ENCODE results near the gene CNN2. TPM values are rescaled to one million over a fixed set of nuclear protein-coding genes. Genes with fewer than 3 reads are reported as not detected.

Gene CNN2
- total and polyA plus RNA-seq, 8 donors: 20.4 to 73.8 (median 53.5) TPM

DNA sequence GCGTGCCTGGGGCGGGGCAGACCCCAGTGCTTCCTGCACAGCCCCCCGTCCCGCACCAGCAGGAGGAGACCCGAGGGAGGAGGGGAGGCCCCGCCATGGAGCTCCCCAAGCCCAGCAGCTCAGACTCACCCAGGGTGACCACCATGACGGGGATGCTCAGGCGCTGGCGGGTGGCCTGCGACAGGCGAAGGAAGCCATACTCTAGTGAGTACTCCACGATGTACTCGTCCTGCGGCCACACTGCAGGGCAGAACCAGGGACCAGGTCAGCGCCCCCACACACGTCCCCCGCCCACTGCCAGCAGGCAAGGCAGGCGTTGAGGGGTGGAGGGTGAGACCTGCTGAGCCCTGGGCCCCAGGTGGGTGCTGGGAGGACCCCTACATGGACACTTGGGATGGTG, 14.1 kb upstream of the CNN2 start:
- peaks cover 13 to 14% (median 14%) of the 10 kb centered on the region in 3 donors for H3K4me1 ChIP-seq
- ATAC-seq: no peak
- 94 to 99% methylated on average over 14 to 18 of the region's 18 CpGs for WGBS, 2 donors
- DNase-seq: peak in 2 of 6 donors; percentile 38 to 80
- no peak for FAIRE-seq
- TF ChIP-seq, protein P1, sequence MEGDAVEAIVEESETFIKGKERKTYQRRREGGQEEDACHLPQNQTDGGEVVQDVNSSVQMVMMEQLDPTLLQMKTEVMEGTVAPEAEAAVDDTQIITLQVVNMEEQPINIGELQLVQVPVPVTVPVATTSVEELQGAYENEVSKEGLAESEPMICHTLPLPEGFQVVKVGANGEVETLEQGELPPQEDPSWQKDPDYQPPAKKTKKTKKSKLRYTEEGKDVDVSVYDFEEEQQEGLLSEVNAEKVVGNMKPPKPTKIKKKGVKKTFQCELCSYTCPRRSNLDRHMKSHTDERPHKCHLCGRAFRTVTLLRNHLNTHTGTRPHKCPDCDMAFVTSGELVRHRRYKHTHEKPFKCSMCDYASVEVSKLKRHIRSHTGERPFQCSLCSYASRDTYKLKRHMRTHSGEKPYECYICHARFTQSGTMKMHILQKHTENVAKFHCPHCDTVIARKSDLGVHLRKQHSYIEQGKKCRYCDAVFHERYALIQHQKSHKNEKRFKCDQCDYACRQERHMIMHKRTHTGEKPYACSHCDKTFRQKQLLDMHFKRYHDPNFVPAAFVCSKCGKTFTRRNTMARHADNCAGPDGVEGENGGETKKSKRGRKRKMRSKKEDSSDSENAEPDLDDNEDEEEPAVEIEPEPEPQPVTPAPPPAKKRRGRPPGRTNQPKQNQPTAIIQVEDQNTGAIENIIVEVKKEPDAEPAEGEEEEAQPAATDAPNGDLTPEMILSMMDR (IDR thresholded peaks at IDR 0.05): no peak
- intact Hi-C loops (cut with DNase I): no loop called here
- no peaks in the 10 kb centered on the region for H3K27me3 ChIP-seq
- H3K9me3 ChIP-seq: no peaks in the 10 kb centered on the region
- H3K27ac ChIP-seq: no peak overlapping the region
- H3K36me3 ChIP-seq: peaks cover 0 to 49% (median 21%) of the 10 kb centered on the region in 3 donors
- no peak overlapping the region for H3K4me3 ChIP-seq

DNA sequence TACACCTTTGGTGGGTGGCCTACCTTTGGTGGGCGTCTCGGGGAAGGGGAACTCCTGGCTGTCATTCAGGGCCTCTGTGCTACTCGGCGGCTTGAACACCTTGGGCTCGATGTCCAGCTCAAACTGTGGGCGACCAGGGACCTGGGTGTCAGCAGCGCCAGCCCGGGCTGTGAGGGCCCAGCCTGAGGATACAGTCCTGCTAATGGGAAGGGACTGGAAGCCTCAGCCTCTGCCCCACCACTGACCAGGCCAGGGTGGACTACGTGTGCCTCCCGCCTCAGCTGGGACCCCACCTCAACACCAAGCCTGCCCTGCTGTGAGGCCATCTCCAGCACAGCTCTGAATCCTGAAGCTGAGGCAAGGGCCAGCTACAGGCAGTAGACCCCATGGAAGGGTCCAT, 13.2 kb upstream of the CNN2 start:
- ATAC-seq (no peak), DNase-seq (peak in 2 of 6 donors; percentile 29 to 74), FAIRE-seq (no peak)
- no peak overlapping the region for H3K27ac ChIP-seq
- intact Hi-C loops (cut with DNase I): no loop called here
- TF ChIP-seq, protein P1 (IDR thresholded peaks at IDR 0.05): no peak
- WGBS, 2 donors: 91 to 93% methylated on average over 10 of the region's 10 CpGs
- H3K4me1 ChIP-seq: peaks cover 22 to 23% (median 23%) of the 10 kb centered on the region in 3 donors
- no peak overlapping the region for H3K4me3 ChIP-seq
- H3K9me3 ChIP-seq: no peaks in the 10 kb centered on the region
- H3K36me3 ChIP-seq: peaks cover 0 to 49% (median 21%) of the 10 kb centered on the region in 3 donors
- no peaks in the 10 kb centered on the region for H3K27me3 ChIP-seq

DNA sequence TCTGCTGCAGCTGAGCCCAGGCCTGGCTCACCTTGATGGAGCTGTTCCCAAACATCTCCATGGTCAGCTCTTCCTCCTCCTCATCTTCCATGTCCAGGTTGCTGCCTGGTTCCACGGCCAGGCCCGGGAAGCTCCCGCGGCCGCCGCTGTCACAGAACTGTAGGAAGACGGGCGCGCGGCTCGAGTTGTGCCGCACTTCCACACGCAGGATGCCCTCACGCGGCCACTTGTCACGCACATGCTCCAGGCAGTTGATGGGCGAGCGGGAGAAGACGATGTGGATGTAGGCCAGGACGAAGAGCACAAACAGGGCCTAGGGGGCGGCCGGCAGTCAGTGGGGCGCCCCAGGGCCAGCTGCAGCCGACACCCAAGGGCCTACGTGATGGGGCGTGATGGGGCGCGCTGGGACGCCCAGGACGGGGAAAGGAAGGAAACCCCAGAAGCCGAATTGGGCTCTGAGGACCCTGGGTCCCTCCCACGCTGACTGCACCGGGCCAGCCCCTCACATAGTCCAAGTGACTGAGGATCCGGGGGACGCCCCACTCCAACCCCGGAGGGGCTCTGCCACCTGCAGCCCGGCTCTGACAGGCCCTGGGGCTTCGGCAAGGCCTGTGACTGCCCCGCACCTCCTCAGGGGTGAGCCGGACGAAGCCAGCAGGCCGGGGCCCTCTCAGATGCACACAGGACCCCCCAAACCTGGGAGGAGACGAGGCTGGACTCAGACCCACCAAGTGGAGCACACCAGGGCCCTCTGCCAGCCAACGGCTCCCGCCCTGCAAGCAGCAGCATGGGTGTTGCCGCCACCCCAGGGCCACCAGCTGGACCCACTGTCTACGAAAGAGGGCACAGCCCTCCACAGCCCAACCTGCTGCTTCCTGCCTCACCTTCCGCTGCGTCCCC, 12.0 kb upstream of the CNN2 start:
- FAIRE-seq (no peak), ATAC-seq (no peak), DNase-seq (peak in 2 of 6 donors; percentile 61 to 74)
- H3K36me3 ChIP-seq: peaks cover 0 to 47% (median 21%) of the 10 kb centered on the region in 3 donors
- H3K9me3 ChIP-seq: no peaks in the 10 kb centered on the region
- no peaks in the 10 kb centered on the region for H3K27me3 ChIP-seq
- no peak overlapping the region for H3K27ac ChIP-seq
- no peak overlapping the region for H3K4me3 ChIP-seq
- H3K4me1 ChIP-seq: peaks cover 26 to 35% (median 31%) of the 10 kb centered on the region in 3 donors
- WGBS, 2 donors: 93 to 97% methylated on average over 43 to 49 of the region's 49 CpGs
- TF ChIP-seq, protein P1 (IDR thresholded peaks at IDR 0.05): no peak
- intact Hi-C loops (cut with DNase I): no loop called here

DNA sequence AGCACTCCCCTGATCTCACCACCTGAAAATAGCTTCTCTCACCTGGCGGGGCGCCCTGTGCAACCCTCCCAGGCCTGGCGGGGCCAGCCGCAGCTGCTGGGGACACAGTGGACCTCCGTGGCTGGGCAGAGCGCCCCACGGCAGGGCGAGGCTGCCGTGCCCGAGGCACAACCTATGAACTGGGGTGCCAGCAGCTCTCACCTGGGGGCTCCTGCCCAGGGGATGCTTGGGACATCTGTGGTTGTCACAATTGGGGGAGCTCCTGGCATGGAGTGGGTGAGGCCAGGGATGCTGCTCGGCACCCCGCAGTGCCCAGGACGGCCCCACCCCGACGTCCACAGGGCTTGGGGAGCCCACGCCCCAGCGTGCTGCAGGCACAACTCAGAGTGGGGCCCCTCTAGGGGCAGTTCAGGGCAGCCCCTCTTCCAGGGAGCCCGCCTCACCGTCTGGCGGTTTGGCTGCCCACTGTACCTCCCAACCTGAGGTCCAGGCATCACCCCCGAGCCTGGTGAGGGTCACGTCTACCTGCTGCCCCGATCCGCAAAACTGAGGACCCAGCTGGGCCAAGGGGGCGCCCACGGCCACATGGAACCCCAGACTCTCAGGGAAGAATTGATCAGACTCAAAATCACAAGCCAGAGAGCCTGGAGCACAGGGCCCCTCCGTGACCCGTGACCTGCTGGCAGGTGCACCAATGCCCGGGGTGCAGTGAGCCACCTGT, 11.2 kb upstream of the CNN2 start:
- TF ChIP-seq, protein P1 (IDR thresholded peaks at IDR 0.05): no peak
- intact Hi-C loops (cut with DNase I): no loop called here

More for the DNA sequence above, 11.2 kb upstream of the CNN2 start:
- H3K27ac ChIP-seq: no peak overlapping the region
- H3K36me3 ChIP-seq: peaks cover 0 to 39% (median 19%) of the 10 kb centered on the region in 3 donors
- no peaks in the 10 kb centered on the region for H3K27me3 ChIP-seq
- ATAC-seq: no peak
- no peaks in the 10 kb centered on the region for H3K9me3 ChIP-seq
- DNase-seq: peak in 1 of 6 donors; percentile 74
- WGBS, 2 donors: 80 to 87% methylated on average over 24 to 29 of the region's 29 CpGs
- FAIRE-seq: no peak
- no peak overlapping the region for H3K4me3 ChIP-seq
- H3K4me1 ChIP-seq: peaks cover 26 to 40% (median 34%) of the 10 kb centered on the region in 3 donors

Data from pancreas (tissue), 10 donors.